ENCODE results near the gene SLTM. TPM values are rescaled to one million over a fixed set of nuclear protein-coding genes. Genes with fewer than 3 reads are reported as not detected.

Gene SLTM
- polyA plus RNA-seq, 3 donors = 128 to 148 (median 138) TPM

Other genes with a start within 250 kb of the SLTM start
- 100 to 1,000 TPM; 266 to 284 (median 277) TPM for gene ADAM10, start 184.0 kb downstream of the SLTM start, polyA plus RNA-seq (ENCODE audit: insufficient read length in 3 of 3)
- gene MINDY2, start 162.4 kb downstream of the SLTM start, polyA plus RNA-seq (ENCODE audit: insufficient read length in 3 of 3) = 10 to 100 TPM; 24.8 to 29.2 (median 27.6) TPM
- 10 to 100 TPM; 36.9 to 37.9 (median 37.0) TPM for gene RNF111, start 54.0 kb upstream of the SLTM start, polyA plus RNA-seq (ENCODE audit: insufficient read length in 3 of 3)
- gene CCNB2, start 171.5 kb upstream of the SLTM start, polyA plus RNA-seq (ENCODE audit: insufficient read length in 3 of 3) = 10 to 100 TPM; 44.0 to 46.9 (median 44.1) TPM